Astrocyte of the cerebellum (primary cell): ENCODE measurements around the gene NEURL2.

Source experiments
- DNase-seq: peaks from one replicate; pipeline ENCODE4 v3.0.0-alpha.2; 2011; ENCODE audit warnings: low read depth
- H3K4me3 ChIP-seq: 2 replicates; pipeline ENCODE4 v1.5.1; 2011; ENCODE audit warnings: mild to moderate bottlenecking, low read depth, low read length, moderate library complexity
- in situ Hi-C: cut with HindIII; loops from 2 replicates; pipeline ENCODE4 v1.10.0; 2017; ENCODE audit warnings: low sequenced_read_pairs
- TF ChIP-seq, protein P1 (sequence below): IDR thresholded peaks from 2 replicates; pipeline ENCODE4 v1.5.1; 2012; ENCODE audit warnings: low read length, low read depth, moderate library complexity, mild to moderate bottlenecking; ENCODE audit errors: missing control alignments

Gene NEURL2

DNA sequence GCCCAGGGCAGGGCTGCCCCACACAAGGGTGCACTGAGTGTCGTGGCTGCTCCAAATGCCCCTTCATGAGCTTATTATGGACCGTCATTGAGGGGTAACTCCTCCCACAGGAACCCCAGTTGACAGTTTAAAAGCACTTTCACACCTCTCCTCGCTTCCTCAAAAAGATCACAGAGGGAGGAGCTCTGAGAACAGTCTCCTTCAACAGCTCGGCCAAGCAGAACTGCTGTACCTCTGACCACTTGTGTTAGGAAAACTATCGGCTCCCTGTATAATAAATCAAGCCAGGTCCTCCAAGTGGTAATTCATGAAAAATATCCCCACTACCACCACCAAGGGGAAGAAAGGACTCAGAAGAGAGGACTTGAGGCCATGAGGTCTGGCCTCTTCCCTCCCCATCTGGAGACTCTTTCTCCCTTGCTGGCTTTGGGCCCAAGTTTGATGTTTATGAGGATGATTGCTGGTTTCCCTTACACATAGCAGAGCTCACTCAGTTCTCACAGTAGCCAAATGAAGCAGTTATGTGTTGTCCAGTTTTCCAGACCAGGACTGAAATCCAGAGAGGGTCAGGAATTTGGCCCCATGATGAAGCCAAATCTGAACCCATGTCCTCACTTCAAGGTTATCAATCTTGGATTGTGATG lies 48.7 kb downstream of the NEURL2 start:
- in situ Hi-C loops, result no loop called here
- no peak for DNase-seq
- H3K4me3 ChIP-seq, result no peak overlapping the region
- TF ChIP-seq, protein P1, sequence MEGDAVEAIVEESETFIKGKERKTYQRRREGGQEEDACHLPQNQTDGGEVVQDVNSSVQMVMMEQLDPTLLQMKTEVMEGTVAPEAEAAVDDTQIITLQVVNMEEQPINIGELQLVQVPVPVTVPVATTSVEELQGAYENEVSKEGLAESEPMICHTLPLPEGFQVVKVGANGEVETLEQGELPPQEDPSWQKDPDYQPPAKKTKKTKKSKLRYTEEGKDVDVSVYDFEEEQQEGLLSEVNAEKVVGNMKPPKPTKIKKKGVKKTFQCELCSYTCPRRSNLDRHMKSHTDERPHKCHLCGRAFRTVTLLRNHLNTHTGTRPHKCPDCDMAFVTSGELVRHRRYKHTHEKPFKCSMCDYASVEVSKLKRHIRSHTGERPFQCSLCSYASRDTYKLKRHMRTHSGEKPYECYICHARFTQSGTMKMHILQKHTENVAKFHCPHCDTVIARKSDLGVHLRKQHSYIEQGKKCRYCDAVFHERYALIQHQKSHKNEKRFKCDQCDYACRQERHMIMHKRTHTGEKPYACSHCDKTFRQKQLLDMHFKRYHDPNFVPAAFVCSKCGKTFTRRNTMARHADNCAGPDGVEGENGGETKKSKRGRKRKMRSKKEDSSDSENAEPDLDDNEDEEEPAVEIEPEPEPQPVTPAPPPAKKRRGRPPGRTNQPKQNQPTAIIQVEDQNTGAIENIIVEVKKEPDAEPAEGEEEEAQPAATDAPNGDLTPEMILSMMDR, result no peak

DNA sequence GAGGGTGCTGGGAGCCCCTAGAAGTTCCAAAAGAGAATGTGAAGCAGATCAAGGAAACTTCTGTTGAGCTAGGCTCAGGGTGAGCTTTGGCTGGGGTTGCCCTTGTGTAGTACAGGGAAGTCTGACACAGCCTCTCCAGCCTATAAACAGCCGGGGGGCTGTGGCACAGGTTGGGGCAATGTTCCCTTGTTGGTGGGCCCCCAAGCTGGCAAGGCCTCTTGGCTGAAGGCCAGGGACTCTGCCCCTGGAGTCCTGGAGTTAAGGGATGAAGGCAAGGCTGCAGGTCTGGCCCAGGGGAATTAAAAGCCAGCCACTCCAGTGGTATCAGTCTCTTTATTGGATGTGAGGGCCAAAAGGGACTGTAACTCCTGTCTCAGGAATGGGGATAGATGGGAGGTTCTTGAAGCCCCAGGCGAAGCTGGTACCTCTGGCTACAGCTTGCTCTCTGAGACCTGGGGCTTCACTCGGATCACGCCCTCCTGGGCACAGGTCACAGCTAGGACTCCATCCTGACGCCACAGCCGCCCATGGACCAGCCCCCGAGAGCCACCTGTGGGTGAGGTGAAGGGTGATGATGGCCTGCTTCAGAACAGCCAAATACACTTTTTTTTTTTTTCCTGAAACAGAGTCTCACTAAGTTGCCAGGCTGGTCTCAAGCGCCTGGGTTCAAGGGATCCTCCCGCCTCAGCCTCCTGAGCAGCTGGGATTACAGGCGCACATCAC lies 49.4 kb downstream of the NEURL2 start:
- TF ChIP-seq, protein P1, result no peak
- in situ Hi-C loops, result no loop called here
- no peak for DNase-seq
- no peak overlapping the region for H3K4me3 ChIP-seq

DNA sequence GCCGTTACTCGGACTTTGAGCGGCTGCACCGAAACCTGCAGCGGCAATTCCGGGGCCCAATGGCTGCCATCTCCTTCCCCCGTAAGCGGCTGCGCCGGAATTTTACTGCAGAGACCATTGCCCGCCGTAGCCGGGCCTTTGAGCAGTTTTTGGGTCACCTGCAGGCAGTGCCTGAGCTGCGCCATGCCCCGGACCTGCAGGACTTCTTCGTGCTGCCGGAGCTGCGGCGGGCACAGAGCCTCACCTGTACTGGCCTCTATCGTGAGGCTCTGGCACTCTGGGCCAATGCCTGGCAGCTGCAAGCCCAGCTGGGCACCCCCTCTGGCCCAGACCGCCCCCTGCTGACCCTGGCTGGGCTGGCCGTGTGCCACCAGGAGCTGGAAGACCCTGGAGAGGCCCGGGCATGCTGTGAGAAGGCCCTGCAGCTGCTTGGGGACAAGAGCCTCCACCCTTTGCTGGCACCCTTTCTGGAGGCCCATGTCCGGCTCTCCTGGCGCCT lies 50.3 kb downstream of the NEURL2 start:
- TF ChIP-seq, protein P1, result no peak
- in situ Hi-C loops, result no loop called here
- no peak for DNase-seq
- H3K4me3 ChIP-seq, result no peak overlapping the region
